Lung (tissue), 16 donors: ENCODE results near the gene MBOAT1. TPM values are rescaled to one million over a fixed set of nuclear protein-coding genes. Genes with fewer than 3 reads are reported as not detected.

Experiments used
- ATAC-seq: fragments of 200-7000 bp; cut with Tn5 transposase; one replicate; pipeline ENCODE4 v1.9.1; 2020; ENCODE audit warnings: moderate number of reproducible peaks; ENCODE audit not compliant: insufficient read depth, low FRiP score
- DNase-seq, 3 donors: peaks; one replicate each; pipeline ENCODE4 v3.0.0-alpha.2; 2013 to 2017
- H3K27ac ChIP-seq, 2 donors: one replicate each; pipeline ENCODE4 v1.5.1; 2013; ENCODE audit warnings: mild to moderate bottlenecking in 2 of 2, moderate library complexity in 2 of 2, control low read depth in 1 of 2, inconsistent platforms in 1 of 2, low read depth in 1 of 2, low read length in 1 of 2
- H3K27me3 ChIP-seq, 3 donors: one replicate each; pipeline ENCODE4 v1.5.1; 2013; ENCODE audit warnings: low read length in 2 of 3; ENCODE audit not compliant: control insufficient read depth in 3 of 3, insufficient read depth in 3 of 3
- H3K36me3 ChIP-seq, 4 donors: one replicate each; pipeline ENCODE4 v1.5.1; 2013; ENCODE audit warnings: low read length in 4 of 4, mild to moderate bottlenecking in 1 of 4, moderate library complexity in 1 of 4; ENCODE audit not compliant: control insufficient read depth in 4 of 4, insufficient read depth in 4 of 4
- H3K4me1 ChIP-seq, 5 donors: one replicate each; pipeline ENCODE4 v1.5.1; 2013; ENCODE audit warnings: low read length in 5 of 5, mild to moderate bottlenecking in 2 of 5, moderate library complexity in 1 of 5; ENCODE audit not compliant: control insufficient read depth in 5 of 5, insufficient read depth in 5 of 5
- H3K4me3 ChIP-seq: one replicate; pipeline ENCODE4 v1.5.1; 2013; ENCODE audit warnings: mild to moderate bottlenecking, control low read depth, moderate library complexity
- H3K9ac ChIP-seq, 2 donors: one replicate each; pipeline ENCODE4 v1.5.1; 2013; ENCODE audit warnings: low read length in 2 of 2, control low read depth in 1 of 2; ENCODE audit not compliant: insufficient read depth in 1 of 2
- H3K9me3 ChIP-seq, 4 donors: one replicate each; pipeline ENCODE4 v1.5.1; 2013; ENCODE audit warnings: low read length in 3 of 4, mild to moderate bottlenecking in 1 of 4, moderate library complexity in 1 of 4; ENCODE audit not compliant: control insufficient read depth in 4 of 4, insufficient read depth in 3 of 4
- CTCF ChIP-seq: IDR thresholded peaks from 2 replicates; pipeline ENCODE4 v1.5.1; 2012; ENCODE audit warnings: mild to moderate bottlenecking; ENCODE audit errors: control extremely low read depth, extremely low read depth
- WGBS, 2 donors: extraction: QIAGEN DNeasy Blood & Tissue Kit; methylation state at CpG; one replicate each; pipeline ENCODE4 v1.1.7; 2013; 5-methylcytosine and 5-hydroxymethylcytosine counted together
- long read RNA-seq, 5 donors: transcript quantifications; one replicate each; lab custom pipeline, GENCODE V29; 2026
- polyA plus RNA-seq, 2 donors: library from polyadenylated mRNA; stranded (reverse); fragments of 200-250 nt; gene quantifications; one replicate each; pipeline ENCODE4 v1.2.1, GENCODE V29; 2013
- total RNA-seq, 2 donors: library from RNA; depleted of rRNA in 1 of 2; stranded (reverse); fragments of >200 nt in 1 of 2; gene quantifications; one replicate each; pipeline ENCODE4 v1.2.1, GENCODE V29; 2014 to 2021
- donor health status: control.
- donor health status: control.
- donor health status: Bipolar disorder and iron deficiency.
- donor health status: healthy.
- donor health status: DM: yes; HTN: yes; CAD: no.

Gene MBOAT1
- 10 to 100 TPM; 12.9 to 27.4 TPM for total RNA-seq
- polyA plus RNA-seq, result 1 to 10 TPM; 2.3 to 4.5 TPM
- long read RNA-seq, donor 1, partial matches to known transcripts, result 5 of 8 reads
- long read RNA-seq, donor 1, other reads (novel, unspliced or antisense), result 0 of 8 reads
- long read RNA-seq, donor 2, result 0 reads
- long read RNA-seq, donor 3, result 0 reads
- long read RNA-seq, donor 4, result 0 reads
- long read RNA-seq, donor 5, partial matches to known transcripts, result 6 of 8 reads
- long read RNA-seq, donor 5, other reads (novel, unspliced or antisense), result 0 of 8 reads

GRCh38 chr6:20212392-20213111 is at the start of gene MBOAT1:
MBOAT1 (minus strand) TSS chr6:20212469; CDS start chr6:20212234, 235 bp downstream.
- peak; percentile 96 for ATAC-seq
- H3K9me3 ChIP-seq, result no peaks in the 10 kb centered on the region
- peak within 1 kb of the TSS; percentile 65 to 97 for H3K9ac ChIP-seq
- peak within 1 kb of the TSS; percentile 91 to 92 for H3K27ac ChIP-seq
- peak; percentile 95 to 97 (median 97) for DNase-seq
- TF ChIP-seq CTCF, result no peak
- H3K4me3 ChIP-seq, result peak within 1 kb of the TSS; percentile 65
- no peaks in the 10 kb centered on the region for H3K27me3 ChIP-seq
- H3K4me1 ChIP-seq, result peaks cover 5 to 24% (median 8%) of the 10 kb centered on the region in 5 donors
- WGBS, 2 donors, result 0 to 1% methylated on average over 32 to 60 of the region's 60 CpGs
- no peaks in the 10 kb centered on the region for H3K36me3 ChIP-seq

- Histone ChIP-seq H3K9me3 (no peaks in the 10 kb centered on the region), H3K27ac (no peak overlapping the region), H3K9ac (no peak overlapping the region), H3K4me3 (no peak overlapping the region), H3K36me3 (no peaks in the 10 kb centered on the region), H3K27me3 (no peaks in the 10 kb centered on the region), H3K4me1 (no peaks in the 10 kb centered on the region)
- TF ChIP-seq CTCF, result no peak
- ATAC-seq, result no peak
- no peak for DNase-seq
- 82 to 87% methylated on average over 2 of the region's 2 CpGs for WGBS, 2 donors
Observed at GRCh38 chr6:20261685-20262084, 49.4 kb upstream of the MBOAT1 start.

GRCh38 chr6:20260360-20260759 is 48.1 kb upstream of the MBOAT1 start:
- no peak overlapping the region for H3K9ac ChIP-seq
- no peaks in the 10 kb centered on the region for H3K9me3 ChIP-seq
- no peak overlapping the region for H3K27ac ChIP-seq
- no peaks in the 10 kb centered on the region for H3K27me3 ChIP-seq
- ATAC-seq (no peak), DNase-seq (no peak)
- H3K36me3 ChIP-seq, result no peaks in the 10 kb centered on the region
- H3K4me3 ChIP-seq, result no peak overlapping the region
- no peak for TF ChIP-seq CTCF
- WGBS, 2 donors, result 88 to 90% methylated on average over 7 of the region's 7 CpGs
- H3K4me1 ChIP-seq, result no peaks in the 10 kb centered on the region
